ENCODE measurements around the gene GULP1. TPM values are rescaled to one million over a fixed set of nuclear protein-coding genes. Genes with fewer than 3 reads are reported as not detected.

GULP1 gene
- total RNA-seq, 1 experiment from 2014 or later: 140 TPM

DNA sequence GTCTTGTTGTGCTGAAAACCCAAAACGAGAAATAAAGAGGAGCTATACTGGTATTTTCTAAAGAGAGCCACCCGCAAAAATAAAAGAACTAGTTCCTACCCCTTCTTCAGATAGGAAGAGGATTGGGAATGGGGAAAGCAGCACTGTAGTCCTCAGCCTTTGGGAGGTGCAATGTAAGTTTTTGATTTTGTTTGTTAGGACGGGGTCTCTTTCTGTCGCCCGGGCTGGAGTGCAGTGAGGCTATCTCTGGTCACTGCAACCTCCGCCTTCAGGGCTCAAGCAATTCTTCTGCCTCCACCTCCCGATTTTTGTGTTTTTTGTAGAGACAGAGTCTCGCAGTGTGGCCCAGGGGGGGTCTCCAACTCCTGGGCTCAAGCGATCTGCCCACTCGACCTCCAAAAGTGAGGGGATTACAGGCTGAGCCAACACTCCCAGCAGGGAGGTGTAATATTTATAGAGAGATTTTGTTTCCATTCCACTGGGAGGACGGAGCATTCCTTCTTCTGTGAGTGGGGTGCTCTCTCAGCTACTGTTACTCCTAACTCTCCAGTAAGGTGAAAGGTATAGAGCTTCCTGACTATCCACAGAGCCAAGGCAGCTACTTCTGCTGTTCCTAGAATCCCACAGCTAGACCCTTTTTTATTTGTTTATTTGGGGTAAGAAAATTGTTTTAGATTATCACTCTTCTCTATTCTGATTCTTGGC is 13.1 kb upstream of the GULP1 start:
- Histone ChIP-seq H4K91ac (ENCODE audit: insufficient read length, low read depth, low read length) (no peak overlapping the region), H3K9ac (ENCODE audit: extremely low read depth, insufficient read length, low read length) (no peak overlapping the region), H2BK5ac (ENCODE audit: insufficient read length, low read length) (peak overlapping the region; percentile 10), H3K4me1 (ENCODE audit: insufficient read depth, low read length) (peaks cover 13% of the 10 kb centered on the region), H3K4me2 (ENCODE audit: insufficient read depth, insufficient read length, low read length) (peak overlapping the region; percentile 81), H2AK5ac (ENCODE audit: insufficient read length, low read length) (no peak overlapping the region), H3K27ac (ENCODE audit: insufficient read length, low read depth, low read length) (peak overlapping the region; percentile 50), H3K79me1 (ENCODE audit: insufficient read depth, low read depth, low read length, poor library complexity, severe bottlenecking) (no peaks in the 10 kb centered on the region), H2BK12ac (ENCODE audit: insufficient read length, low read depth, low read length) (peak overlapping the region; percentile 55), H2AFZ (ENCODE audit: low read length) (no peak overlapping the region), H4K20me1 (ENCODE audit: control insufficient read depth, insufficient read depth, insufficient read length) (no peaks in the 10 kb centered on the region), H2BK20ac (ENCODE audit: low read depth, low read length, poor library complexity, severe bottlenecking) (peak overlapping the region; percentile 83), H3T11ph (ENCODE audit: low read length) (no peak overlapping the region), H3K9me3 (ENCODE audit: control insufficient read depth, low read depth, low read length) (no peaks in the 10 kb centered on the region), H2BK15ac (ENCODE audit: low read depth, low read length) (no peak overlapping the region), H3K23ac (ENCODE audit: insufficient read length, low read depth, low read length) (no peak overlapping the region), H3K27me3 (ENCODE audit: insufficient read depth, low read length) (no peaks in the 10 kb centered on the region), H3K18ac (ENCODE audit: insufficient read length, low read depth, low read length) (peak overlapping the region; percentile 50), H4K5ac (ENCODE audit: insufficient read length, low read depth, low read length) (no peak overlapping the region), H4K8ac (replicated peaks; ENCODE audit: insufficient read length, low read depth, low read length) (no peak overlapping the region), H2BK120ac (ENCODE audit: low read depth, low read length, poor library complexity, severe bottlenecking) (no peak overlapping the region), H3K79me2 (ENCODE audit: insufficient read depth, low read length) (no peaks in the 10 kb centered on the region), H3K56ac (ENCODE audit: insufficient read length, low read depth, low read length) (no peak overlapping the region), H3K23me2 (ENCODE audit: insufficient read length, low read depth, low read length, poor library complexity, severe bottlenecking) (peaks cover 5% of the 10 kb centered on the region), H3K4ac (ENCODE audit: low read depth, low read length) (no peak overlapping the region), H3K14ac (ENCODE audit: insufficient read depth, low read length) (no peak overlapping the region; the same call in 1 of the 2 replicates)
- peaks cover 9 to 13% (median 12%) of the 10 kb centered on the region in 3 experiments for H3K36me3 Mint-ChIP-seq (ENCODE audit: insufficient read depth in 1 of 3, low read depth in 3 of 3)
- no peaks in the 10 kb centered on the region for H3K27me3 Mint-ChIP-seq (ENCODE audit: low read depth)
- WGBS (ENCODE audit: extremely low coverage, insufficient read length, low lambda C conversion rate): no CpG with 5 or more reads among the region's 11 CpGs
- H3K27ac Mint-ChIP-seq: peak overlapping the region; percentile 97 to 99 (median 98)
- peak; percentile 53 for DNase-seq
- peaks cover 53 to 61% of the 10 kb centered on the region in 2 experiments for H3K4me1 Mint-ChIP-seq
- TF ChIP-seq, protein P1, sequence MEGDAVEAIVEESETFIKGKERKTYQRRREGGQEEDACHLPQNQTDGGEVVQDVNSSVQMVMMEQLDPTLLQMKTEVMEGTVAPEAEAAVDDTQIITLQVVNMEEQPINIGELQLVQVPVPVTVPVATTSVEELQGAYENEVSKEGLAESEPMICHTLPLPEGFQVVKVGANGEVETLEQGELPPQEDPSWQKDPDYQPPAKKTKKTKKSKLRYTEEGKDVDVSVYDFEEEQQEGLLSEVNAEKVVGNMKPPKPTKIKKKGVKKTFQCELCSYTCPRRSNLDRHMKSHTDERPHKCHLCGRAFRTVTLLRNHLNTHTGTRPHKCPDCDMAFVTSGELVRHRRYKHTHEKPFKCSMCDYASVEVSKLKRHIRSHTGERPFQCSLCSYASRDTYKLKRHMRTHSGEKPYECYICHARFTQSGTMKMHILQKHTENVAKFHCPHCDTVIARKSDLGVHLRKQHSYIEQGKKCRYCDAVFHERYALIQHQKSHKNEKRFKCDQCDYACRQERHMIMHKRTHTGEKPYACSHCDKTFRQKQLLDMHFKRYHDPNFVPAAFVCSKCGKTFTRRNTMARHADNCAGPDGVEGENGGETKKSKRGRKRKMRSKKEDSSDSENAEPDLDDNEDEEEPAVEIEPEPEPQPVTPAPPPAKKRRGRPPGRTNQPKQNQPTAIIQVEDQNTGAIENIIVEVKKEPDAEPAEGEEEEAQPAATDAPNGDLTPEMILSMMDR (conservative IDR thresholded peaks at IDR 0.05): no peak
- peaks cover 4 to 13% of the 10 kb centered on the region in 2 experiments; a peak in 4 of 5 replicates for H3K9me3 Mint-ChIP-seq
- peak overlapping the region; percentile 45 to 79 for H3K4me3 Mint-ChIP-seq
